Amniotic epithelial cell (primary cell): ENCODE data around the gene NEUROG2.

Source experiments
- DNase-seq: peaks from one replicate; pipeline ENCODE4 v3.0.0-alpha.2; 2010; ENCODE audit warnings: low read depth

NEUROG2 gene

DNA sequence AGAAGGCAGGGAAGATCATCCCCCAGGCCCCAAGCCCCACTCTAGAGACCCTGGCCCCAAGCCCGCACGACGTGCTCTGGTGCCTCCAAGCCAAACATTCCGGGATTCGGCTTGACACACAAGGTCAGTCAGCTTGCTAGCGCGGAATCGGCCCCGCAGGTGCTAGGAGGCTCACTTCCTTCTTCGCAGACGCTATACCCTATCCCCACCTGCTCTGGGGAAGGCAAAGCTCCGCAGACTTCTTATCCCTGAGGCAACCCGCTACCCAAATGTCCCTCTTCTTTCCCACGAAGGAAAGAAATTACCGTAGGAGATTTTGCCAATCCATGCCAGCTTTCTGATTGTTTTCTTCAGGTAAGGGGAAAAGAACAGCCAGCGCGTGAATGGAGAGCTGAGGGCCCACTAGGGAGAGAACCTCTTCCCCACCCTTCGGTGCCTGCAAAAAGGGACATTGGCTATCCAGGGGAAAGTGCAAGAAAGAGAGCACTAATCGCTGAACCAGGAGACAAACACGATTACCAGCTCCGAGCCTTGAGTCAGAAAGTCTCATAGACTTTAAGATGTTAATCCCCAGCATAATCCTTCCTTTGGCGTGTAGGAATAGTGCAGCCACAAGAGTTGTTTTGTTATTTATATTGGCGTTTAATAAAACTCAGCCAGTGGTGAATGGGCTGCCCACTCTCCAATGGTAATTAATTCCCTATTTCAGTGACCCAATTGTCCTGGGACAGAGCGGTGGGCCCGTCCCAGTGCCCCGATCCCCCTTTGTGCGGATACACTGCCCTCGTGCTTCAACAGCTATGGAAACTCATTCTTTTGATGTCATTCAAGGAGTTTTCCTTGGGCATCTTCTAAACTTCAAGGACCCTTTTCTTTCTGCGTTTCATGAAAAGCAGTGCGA lies 5.4 kb upstream of the NEUROG2 start:
- no peak for DNase-seq

DNA sequence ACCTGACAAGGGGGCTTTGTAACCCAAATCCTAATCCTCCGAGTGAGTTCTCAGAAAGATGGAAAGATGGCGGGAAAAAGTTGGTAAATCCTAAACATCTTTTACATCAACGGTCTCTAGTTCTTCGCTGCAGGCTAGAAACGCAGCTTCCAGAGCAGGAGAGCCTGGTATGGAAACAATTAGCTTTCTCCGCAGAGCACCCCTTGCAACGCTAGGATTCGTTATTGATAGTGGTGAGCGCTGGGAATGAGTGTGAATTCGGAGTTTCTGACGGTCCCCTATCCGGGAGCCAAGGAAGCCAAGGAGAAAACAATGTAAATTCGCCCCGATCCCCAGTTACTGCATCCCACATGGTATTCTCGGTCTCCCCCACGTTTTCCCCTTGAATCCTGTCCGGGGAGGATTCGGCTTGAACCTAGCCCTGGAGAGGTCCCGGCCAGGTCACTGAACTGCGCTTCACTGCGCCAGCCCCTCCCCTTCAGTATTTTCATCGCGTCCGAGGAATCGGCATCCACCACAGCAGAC lies 4.7 kb upstream of the NEUROG2 start:
- no peak for DNase-seq

DNA sequence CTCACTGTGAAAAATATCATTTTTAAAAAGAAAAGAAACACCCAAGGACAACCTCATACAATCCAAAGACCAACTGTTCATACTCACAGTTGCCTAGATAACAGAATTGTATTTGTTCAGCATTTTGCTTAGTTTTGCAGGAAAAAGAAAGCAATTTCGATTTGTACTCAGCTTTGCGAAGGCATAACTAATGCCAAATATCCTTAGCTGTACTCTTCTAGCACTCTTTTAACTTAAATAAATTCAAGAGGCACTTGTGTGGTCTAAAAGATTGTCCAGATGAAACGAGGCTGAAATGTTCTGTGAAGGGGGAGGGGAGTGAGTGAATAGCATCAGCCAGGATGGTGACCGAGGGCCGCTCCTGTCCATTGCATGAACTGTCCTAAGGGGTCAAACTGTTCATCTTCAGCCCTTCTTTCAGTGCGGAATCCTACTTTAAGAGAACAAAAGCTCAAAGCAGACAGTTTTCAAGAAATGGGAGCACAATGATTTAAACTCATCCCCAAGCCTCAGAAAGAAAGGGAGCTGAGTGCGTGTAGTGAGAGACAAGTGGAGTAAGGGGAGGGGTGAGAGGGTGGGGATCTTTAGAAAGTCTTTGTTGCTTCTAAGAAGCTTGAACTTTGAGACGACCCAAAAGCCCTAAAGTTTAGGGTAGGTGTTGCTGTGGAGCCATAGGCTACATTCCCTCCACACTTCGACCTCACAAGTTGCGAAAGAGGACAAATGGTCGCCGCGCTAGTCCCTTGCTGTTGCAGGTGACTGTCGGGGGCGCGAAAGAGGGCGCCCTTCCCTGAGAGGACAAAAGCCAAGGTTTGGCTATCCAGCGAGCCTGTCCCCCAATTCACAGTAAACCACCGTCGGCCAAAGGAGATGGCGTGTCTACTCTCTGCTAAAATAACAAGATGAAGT lies 4.0 kb upstream of the NEUROG2 start:
- no peak for DNase-seq

DNA sequence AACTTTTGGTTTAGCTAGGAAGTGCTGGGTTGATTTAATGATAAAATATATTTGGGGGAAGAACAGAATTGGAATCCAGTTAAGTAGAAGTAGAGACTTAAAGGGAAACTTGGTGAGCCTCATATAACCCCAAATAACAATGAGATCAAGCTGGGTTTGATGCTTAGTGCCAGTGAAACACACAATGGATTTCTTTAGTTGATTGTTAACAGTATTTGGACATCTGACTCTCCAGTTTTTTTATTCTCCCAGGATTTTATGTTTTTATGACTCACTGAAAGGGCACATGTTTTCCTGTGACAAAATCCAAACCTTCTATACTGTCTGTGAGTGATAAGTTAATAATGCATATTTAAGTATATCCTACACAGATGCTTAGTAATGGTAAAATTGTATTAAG lies 2.7 kb upstream of the NEUROG2 start:
- no peak for DNase-seq

DNA sequence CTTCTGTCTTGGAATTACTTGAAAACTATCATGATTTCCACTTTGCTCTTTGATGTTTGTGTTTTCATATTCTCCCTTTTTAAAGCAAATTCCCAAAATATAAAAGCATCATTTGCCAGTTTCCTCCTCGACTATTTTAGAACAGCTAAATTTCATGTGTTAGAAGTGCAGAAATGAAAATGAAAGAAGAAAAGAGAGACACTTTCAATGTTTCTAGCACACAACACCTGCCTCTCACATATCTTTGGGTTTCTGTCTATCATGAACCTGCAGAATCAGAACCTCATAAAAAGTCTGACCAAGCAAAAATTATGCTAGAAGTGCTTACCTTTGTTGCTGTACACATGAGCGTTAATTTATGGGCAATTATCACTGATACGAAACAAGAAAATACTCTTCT lies 1.9 kb upstream of the NEUROG2 start:
- DNase-seq, result no peak

DNA sequence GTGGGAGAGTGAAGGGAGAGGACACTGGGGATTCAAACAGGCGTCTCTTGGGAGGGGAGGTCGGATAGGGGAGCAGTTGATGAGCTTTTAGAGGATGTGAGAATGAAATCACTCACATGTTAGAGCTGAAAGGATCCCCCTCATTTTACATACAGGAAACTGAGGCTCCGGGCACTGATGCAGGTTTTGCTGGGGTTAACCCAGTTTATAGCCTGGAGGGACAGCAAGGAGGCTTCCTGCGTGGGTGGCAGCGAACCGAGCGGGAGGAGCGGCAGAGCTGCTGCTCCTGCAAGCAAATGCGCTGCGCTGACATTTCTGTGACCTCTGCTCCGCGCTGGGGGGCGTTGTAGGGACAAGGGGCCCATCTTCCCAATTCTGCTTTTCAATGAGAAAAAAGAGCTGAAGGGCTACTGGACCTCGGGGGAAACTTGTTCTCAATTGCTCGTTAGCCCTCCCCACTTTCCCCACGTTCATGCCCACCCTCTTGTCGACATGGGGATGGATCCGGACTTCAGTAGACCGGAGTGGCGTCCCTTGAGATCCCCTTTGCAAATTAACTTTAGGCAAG lies 1.2 kb upstream of the NEUROG2 start:
- no peak for DNase-seq

DNA sequence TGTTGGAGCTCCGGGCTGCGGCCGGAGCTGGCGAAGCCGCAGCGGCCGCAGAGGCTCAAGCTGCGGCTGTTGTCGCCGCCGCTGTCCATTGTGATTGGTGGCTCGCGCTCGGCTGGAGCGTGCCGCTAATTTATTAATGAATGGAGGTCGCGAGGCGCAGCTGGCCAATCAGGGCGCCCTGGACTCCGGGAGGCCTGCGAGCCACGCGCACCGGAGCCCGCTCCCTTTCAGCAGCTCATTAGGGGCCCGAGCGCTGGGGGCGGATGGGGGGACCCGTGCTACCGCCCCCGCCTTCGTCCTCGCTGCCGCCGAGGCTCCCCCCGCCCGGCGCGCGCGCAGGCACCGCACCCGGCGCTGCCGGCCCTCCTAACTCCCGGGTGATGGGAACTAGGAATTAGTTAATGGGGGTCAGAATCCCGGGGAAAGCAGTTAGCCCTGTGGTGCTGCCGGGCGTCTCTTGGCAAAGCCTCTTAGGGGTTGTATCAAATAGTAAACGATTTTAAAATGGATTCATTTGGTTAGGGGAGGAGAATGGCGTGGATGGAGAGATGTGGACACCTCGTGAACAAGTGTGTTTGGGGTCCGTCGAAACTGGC lies 589 bp upstream of the NEUROG2 start:
- DNase-seq, result no peak

DNA sequence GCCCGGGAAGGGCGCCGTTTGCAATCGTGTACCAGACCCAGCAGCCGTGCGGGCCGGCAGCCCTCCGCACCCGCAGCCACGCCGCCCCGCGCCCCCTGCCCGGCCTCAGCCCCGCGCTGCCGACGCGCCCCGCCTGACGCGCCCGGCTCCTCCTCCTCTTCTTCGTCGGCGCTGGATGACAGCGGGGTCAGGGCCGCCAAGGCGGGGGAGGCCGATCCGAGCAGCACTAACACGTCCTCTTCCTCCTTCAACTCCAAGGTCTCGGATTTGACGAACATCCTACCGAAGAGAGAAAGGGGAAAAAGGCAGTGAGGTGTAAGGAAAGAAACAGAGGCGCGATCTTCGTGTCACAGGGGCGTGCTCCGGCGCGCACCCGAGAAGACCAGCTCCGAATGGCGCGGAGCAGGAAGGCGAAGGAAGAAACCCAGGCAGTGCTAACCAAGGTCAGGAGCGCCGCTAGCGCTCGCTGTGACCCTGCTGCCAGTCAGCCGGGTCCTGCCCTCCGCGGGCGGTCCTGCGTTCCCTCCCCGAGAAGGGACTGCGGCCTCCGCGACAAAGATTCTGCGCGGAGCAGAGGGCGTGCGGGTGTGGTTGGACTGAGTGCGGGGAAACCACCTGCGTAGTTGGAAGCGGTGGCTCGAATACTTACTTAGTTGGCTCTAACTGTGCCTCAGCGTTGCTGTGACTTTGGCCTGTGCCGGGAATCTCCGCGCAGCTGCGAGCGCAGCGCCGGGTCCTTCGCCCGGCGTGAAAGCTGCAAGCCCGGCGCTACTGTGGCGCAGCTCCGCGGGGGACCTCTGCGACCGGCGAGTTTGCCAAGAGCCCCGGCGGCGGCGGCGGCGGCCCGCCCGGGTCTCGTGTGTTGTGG lies 548 bp downstream of the NEUROG2 start:
- DNase-seq, result no peak

DNA sequence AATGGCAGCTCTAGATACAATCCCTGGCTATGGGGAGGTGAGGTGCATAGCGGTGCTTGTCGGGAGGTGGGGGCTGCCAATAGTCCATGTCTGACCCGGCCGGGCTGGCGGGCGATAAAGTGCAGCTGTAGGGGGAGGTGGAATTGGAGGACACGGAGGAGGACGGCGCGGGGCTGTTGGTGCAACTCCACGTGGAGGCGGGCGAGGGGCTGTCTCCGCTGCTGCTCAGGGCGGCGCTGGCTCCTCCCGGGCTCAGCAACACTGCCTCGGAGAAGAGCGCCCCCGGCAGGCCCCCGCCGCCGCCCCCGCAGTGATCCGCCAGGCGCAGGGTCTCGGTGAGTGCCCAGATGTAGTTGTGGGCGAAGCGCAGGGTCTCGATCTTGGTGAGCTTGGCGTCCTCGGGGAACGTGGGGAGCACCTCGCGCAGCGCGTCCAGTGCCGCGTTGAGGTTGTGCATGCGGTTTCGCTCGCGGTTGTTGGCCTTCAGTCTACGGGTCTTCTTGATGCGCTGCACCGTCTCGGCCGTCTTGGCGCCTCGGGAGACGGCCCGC lies 1.3 kb downstream of the NEUROG2 start:
- DNase-seq, result no peak

DNA sequence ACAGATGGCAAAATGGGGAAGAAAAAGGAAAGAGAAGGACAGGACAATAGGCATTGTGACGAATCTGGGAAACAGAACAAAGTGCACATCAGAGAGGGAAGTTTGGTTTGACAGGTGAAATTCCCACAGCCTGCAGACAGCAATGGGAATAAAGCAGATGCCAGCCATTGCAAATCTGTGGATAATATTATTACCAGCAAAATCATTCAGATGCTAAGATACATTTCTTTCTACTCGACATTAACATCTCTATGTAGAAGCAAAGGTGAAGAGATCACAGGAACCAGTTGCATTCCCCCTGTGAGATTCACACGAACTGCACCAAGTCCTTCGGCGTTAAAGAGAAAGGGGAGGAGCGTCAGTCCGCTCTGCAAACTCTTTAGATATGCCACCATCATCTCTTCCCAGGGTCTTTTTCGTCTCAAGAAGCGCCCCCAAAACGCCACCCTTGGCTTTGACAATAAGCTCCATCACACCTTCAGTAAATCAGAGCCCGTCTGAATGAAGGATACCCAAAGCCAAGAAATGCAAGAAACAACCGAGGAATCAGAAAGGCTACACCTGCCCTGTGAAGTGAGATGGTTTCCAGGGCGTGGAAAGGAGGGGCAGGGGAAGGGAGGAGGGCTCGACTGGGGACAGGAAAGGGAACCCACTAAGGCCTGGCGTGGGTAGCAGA lies 1.9 kb downstream of the NEUROG2 start:
- DNase-seq, result no peak

DNA sequence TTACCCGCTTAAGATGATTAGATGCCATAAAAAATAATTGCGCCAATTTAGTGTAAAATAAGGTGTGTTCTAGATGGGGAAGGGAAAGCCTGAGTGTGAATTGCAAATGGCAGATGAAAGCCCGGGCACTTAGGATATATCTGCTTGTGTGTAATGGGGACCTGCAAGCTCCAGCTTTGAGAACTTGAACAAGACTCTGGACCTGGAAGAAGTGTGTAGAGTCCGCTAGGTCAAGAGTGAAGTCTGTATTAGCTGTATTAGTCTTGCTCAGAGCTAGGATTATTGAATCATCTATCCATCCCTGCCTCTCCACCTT lies 4.2 kb downstream of the NEUROG2 start:
- no peak for DNase-seq

DNA sequence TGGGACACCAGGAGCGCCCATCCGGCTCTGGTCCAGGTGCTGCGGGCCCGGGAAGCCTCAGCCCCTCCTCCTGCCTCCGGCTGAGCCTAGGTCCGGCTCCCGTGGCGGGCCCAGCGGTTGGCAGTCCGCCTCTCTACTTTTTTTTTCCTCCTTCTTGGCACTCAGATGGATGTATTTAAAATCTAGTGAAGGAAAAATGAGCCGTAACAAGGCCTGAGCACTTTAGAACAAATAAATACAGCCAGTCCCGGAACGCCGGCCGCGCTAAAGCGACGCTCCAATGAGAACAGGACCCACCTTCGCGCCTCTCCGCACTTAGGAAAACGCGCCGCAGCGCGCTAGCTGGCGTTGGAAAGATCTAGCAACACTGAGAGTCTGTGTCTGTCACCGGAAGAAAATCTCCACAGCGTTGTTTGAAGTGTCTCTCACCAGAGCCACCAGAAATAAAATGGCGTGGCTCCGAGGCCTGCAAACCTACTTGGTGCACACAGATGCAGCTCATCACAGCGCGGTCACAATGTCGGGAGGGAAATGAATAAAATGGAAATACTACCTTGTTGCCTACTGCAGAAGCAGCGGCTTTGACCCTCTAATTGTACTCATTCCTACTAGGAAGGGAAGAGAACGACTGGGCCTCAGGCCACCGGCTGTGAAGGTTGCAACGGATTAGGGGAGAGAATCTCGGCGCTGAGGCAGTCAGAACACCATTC lies 4.7 kb downstream of the NEUROG2 start:
- no peak for DNase-seq

DNA sequence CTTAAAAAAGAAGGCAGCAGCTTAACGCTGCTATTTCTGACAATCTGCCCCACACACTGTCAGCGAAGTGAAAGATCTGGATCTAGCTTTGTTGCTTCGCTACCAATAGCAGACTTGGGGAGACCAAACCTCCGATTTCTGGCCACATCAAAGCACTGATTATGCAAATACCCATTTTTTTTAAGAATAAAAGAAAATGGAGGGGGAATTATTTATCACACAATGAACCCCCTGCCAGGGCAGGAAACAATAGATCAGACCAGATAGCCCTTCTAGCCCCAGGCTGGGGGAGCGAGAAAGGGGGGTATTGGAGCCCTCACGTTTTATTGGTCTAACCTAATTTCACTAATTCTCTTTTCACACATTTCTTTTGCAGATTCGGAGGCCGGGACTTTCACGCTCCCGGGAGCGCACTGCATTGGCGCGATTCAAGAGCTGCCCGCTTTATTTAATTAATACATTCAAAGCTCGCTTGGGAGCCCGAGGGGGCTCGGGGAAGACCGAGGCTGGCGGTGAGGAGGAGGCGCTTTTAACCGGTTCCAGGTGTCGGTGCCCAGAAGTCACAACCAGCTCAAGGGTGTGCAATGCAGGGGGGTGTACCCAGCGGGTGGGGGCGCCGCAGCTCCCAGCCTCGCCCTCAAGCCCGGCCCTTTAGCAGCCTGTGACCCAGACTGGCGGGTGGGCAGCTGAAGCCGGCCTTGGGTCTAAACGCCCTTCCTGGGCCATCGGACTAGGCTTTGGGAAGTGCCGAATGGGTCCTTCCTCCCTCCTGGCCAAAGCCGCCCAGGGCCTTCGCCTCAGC lies 5.5 kb downstream of the NEUROG2 start:
- DNase-seq, result no peak

DNA sequence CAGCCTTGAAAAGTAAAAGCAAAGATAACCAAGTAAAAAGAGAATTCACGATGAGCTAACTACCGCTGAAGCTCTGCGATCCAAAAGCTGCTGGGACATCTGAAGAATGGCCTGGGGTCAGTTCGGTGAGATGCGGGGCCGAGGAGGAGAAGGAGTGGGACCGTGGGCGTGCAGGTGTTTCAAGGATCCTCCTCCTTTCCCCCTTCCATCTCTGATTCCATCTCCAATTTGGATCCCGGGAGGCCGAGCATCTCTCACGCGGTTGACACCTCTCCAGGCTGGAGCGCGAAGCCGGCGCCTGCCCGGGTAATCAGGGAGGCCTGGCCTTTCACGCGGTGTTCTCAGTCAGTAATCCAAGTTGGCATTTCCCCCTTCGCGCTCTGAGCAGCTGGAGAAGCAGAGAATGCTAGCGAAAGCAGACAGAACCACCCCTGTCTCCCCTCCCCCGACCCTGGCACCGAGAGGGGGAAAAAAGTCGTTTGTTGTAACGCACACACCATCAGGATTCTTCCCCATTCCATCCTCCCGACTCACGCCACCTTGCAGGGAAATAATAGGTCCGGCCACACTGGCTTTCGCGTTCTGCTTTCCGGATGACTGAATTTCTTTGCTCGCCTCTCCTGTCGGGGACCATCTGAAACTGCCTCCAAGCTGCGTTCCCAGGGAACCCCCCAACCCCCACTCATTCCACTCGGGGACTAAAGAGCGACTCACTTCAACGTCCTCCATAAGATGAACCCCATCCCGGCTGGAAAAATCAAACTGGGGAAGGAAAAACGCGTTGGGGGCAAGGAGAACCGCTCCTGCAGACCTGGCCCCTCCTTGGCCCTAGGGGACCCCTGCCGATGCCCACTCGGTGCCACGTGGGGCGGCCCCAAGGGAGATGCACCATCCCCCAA lies 6.5 kb downstream of the NEUROG2 start:
- DNase-seq, result no peak

DNA sequence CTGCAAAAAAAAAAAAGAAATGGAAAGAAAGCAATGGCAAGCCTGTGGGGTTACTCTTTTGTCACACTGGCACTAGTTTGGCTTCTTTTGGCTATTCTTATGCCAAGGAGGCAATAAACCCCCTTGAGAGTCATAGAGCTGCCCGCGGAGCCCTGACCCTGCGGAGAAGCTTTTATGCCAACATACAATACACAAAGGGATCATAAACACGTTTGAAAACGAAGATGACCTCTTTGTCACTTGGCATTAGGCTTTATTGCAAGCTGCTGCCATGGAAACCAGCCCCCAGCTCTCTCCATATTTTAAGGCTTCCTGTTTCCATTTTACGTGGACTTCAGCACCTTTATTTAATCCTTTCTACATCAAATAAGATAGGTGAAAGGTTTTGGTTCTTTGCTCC lies 7.6 kb downstream of the NEUROG2 start:
- no peak for DNase-seq

DNA sequence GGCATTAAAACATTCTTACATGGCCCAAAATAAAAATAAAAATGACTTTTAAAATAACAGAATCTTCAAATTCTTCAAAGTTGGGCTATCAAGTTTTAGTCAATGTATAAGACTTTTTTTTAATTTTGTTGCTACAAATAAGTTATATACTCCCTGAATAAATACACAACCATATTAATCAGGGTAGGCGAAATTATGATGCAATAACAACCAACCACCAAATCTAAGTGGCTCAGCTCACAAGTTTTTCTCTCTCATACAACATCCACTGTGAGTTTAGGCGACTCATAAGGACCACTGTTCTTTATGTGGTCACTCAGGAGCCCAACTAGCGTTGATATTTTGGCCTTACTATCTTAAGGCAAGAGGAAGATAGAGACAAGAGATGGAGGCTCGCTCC lies 11.2 kb downstream of the NEUROG2 start:
- no peak for DNase-seq

DNA sequence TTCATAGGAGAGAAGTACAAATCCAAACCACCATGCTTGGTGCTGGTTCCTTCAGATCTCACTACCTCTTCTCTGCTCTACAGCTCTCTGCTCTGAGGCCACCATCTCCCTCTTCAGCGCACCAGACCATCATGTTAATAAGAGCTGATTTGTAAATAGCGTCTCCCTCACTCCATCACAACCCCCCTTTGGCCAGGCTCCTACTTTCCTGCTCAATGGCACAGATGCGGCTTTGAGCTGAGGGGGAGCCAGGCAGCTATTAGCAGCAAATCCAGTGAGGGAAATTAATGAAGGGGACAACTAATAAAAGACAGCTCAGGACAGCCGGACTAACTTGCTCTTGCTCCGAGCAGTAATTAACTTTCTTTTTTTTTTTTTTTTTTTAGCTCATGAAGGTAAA lies 13.1 kb downstream of the NEUROG2 start:
- no peak for DNase-seq

DNA sequence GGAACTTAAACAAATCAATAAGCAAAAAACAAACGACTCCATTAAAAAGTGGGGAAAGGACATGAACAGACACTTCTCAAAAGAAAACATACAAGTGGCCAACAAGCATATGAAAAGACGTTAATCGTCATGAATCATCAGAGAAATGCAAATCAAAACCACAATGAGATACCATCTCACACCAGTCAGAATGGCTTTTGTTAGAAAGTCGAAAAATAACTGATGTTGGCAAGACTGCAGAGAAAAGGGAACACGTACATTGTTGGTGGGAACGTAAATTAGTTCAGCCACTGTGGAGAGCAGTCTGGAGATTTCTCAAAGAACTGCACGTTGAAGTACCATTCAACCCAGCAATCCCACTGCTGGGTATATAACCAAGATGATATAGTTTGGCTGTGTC lies 23.7 kb downstream of the NEUROG2 start:
- DNase-seq, result no peak
